Thyroid gland (tissue), 4 donors: ENCODE data around the gene APLP2.
"Not testable (repeated sequence)": the region's sequence is repeated elsewhere in the genome, so short reads cannot be mapped to it uniquely, and the experiment has no call there.

Experiments used
- CTCF ChIP-seq, 6 experiments: fragments of 200-600 bp in 3 of 6; fragments of 450-650 bp in 3 of 6; sonication (generic) in 3 of 6; IDR thresholded peaks; one replicate each; pipeline ENCODE4 v1.5.1; 2016 to 2019; ENCODE audit warnings: antibody characterized with exemption in 6 of 6, mild to moderate bottlenecking in 2 of 6, inconsistent platforms in 1 of 6, moderate library complexity in 1 of 6
- POLR2A ChIP-seq, 2 donors: fragments of 450-650 bp; IDR thresholded peaks; one replicate each; pipeline ENCODE4 v1.6.1; 2017; ENCODE audit warnings: antibody characterized with exemption in 2 of 2, mild to moderate bottlenecking in 2 of 2, moderate library complexity in 1 of 2

GRCh38 chr11:130091169-130091568 lies 21.5 kb downstream of the APLP2 start:
- not testable (repeated sequence) for TF ChIP-seq CTCF, POLR2A (IDR thresholded peaks at IDR 0.05)
